Uterus (tissue), 4 donors: Measurements from ENCODE around the gene CCDC170. TPM values are rescaled to one million over a fixed set of nuclear protein-coding genes. Genes with fewer than 3 reads are reported as not detected.

Experiments used
- DNase-seq, 2 donors: peaks; one replicate each; pipeline ENCODE4 v3.0.0-alpha.2; 2019 to 2020
- H3K27ac ChIP-seq, 2 donors: fragments of 200-600 bp; sonication (generic); 1 replicate in 1 of 2; 2 replicates in 1 of 2; pipeline ENCODE4 v1.5.1; 2016 to 2018
- H3K27me3 ChIP-seq, 2 donors: fragments of 200-600 bp; sonication (generic); one replicate each; pipeline ENCODE4 v1.5.1; 2018 to 2019; ENCODE audit warnings: control low read depth in 1 of 2
- H3K36me3 ChIP-seq, 2 donors: fragments of 200-600 bp; sonication (generic); one replicate each; pipeline ENCODE4 v1.5.1; 2019; ENCODE audit warnings: control low read depth in 1 of 2
- H3K4me1 ChIP-seq, 2 donors: fragments of 200-600 bp; sonication (generic); one replicate each; pipeline ENCODE4 v1.5.1; 2018 to 2019; ENCODE audit warnings: control low read depth in 1 of 2
- H3K4me3 ChIP-seq, 2 donors: fragments of 200-600 bp; sonication (generic); 1 replicate in 1 of 2; 2 replicates in 1 of 2; pipeline ENCODE4 v1.5.1; 2018 to 2019; ENCODE audit warnings: mild to moderate bottlenecking in 1 of 2
- H3K9me3 ChIP-seq, 2 donors: fragments of 200-600 bp; sonication (generic); one replicate each; pipeline ENCODE4 v1.5.1; 2019; ENCODE audit warnings: control low read depth in 1 of 2
- CTCF ChIP-seq, 4 experiments: fragments of 200-600 bp in 2 of 4; fragments of 450-650 bp in 2 of 4; sonication (generic) in 2 of 4; IDR thresholded peaks; one replicate each; pipeline ENCODE4 v1.5.1; 2016 to 2019; ENCODE audit warnings: antibody characterized with exemption in 4 of 4, mild to moderate bottlenecking in 2 of 4, moderate library complexity in 1 of 4
- POLR2A ChIP-seq, 2 donors: fragments of 450-650 bp; IDR thresholded peaks; one replicate each; pipeline ENCODE4 v1.6.1; 2016; ENCODE audit warnings: antibody characterized with exemption in 2 of 2, mild to moderate bottlenecking in 1 of 2, moderate library complexity in 1 of 2
- intact Hi-C: fragments of 100-400 bp; cut with DNase I; formaldehyde crosslinking; loops from one replicate; pipeline ENCODE4 v1.15.1; 2023; ENCODE audit warnings: low total_unique reads
- total RNA-seq, 4 donors: library from RNA; depleted of rRNA in 3 of 4; stranded (reverse); fragments of >200 nt in 3 of 4; gene quantifications; one replicate each; pipeline versions ENCODE4 v1.1.0 to v1.2.4, GENCODE V29; 2014 to 2023
- donor health status: DM: yes; HTN: yes; CAD: no.

The CCDC170 gene
- total RNA-seq, 4 donors from 2014 or later = 0.29 to 14.2 (median 4.1) TPM

- H3K27me3 ChIP-seq = no peaks in the 10 kb centered on the region
- no peaks in the 10 kb centered on the region for H3K36me3 ChIP-seq
- peaks cover 0 to 6% of the 10 kb centered on the region in 2 donors for H3K4me1 ChIP-seq
- no peak overlapping the region for H3K27ac ChIP-seq
- TF ChIP-seq CTCF (IDR thresholded peaks at IDR 0.05) (no peak), POLR2A (IDR thresholded peaks at IDR 0.05) (no peak)
- intact Hi-C loops = no loop called here
- no peak for DNase-seq
- no peak overlapping the region for H3K4me3 ChIP-seq
- H3K9me3 ChIP-seq = no peaks in the 10 kb centered on the region
Observed at GRCh38 chr6:151550618-151551017, 56.8 kb downstream of the CCDC170 start.

GRCh38 chr6:151551223-151551857 lies 57.5 kb downstream of the CCDC170 start:
- intact Hi-C loops = no loop called here

GRCh38 chr6:151553416-151554165 lies 59.8 kb downstream of the CCDC170 start:
- H3K27ac ChIP-seq = peak overlapping the region; percentile 60 to 73
- no peaks in the 10 kb centered on the region for H3K9me3 ChIP-seq
- intact Hi-C loops = no loop called here
- no peak for TF ChIP-seq CTCF (IDR thresholded peaks at IDR 0.05)
- no peak for TF ChIP-seq POLR2A (IDR thresholded peaks at IDR 0.05)
- no peak overlapping the region for H3K4me3 ChIP-seq
- H3K27me3 ChIP-seq = no peaks in the 10 kb centered on the region
- no peaks in the 10 kb centered on the region for H3K36me3 ChIP-seq
- peaks cover 0 to 6% of the 10 kb centered on the region in 2 donors for H3K4me1 ChIP-seq
- no peak for DNase-seq

More at GRCh38 chr6:151551223-151551857, 57.5 kb downstream of the CCDC170 start:
- TF ChIP-seq POLR2A (IDR thresholded peaks at IDR 0.05) = no peak
- TF ChIP-seq CTCF (IDR thresholded peaks at IDR 0.05) = no peak
- Histone ChIP-seq H3K4me3 (no peak overlapping the region), H3K36me3 (no peaks in the 10 kb centered on the region), H3K9me3 (no peaks in the 10 kb centered on the region), H3K27me3 (no peaks in the 10 kb centered on the region), H3K27ac (no peak overlapping the region), H3K4me1 (peaks cover 0 to 6% of the 10 kb centered on the region in 2 donors)
- no peak for DNase-seq

- Histone ChIP-seq H3K4me3 (no peak overlapping the region), H3K4me1 (no peaks in the 10 kb centered on the region), H3K27me3 (no peaks in the 10 kb centered on the region), H3K27ac (no peak overlapping the region), H3K36me3 (no peaks in the 10 kb centered on the region), H3K9me3 (peaks cover 0 to 17% of the 10 kb centered on the region in 2 donors)
- DNase-seq = no peak
- TF ChIP-seq POLR2A (IDR thresholded peaks at IDR 0.05) = no peak
- TF ChIP-seq CTCF (IDR thresholded peaks at IDR 0.05) = no peak
- intact Hi-C loops = no loop called here
Observed at GRCh38 chr6:151561238-151561637, 67.4 kb downstream of the CCDC170 start.

- H3K9me3 ChIP-seq = peaks cover 0 to 17% of the 10 kb centered on the region in 2 donors
- no peaks in the 10 kb centered on the region for H3K36me3 ChIP-seq
- H3K4me1 ChIP-seq = no peaks in the 10 kb centered on the region
- no peaks in the 10 kb centered on the region for H3K27me3 ChIP-seq
- no peak overlapping the region for H3K4me3 ChIP-seq
- no peak for TF ChIP-seq CTCF (IDR thresholded peaks at IDR 0.05)
- TF ChIP-seq POLR2A (IDR thresholded peaks at IDR 0.05) = no peak
- intact Hi-C loops = loop anchor here (5.0 kb wide), 1 partner anchor 357 kb away; no protein-coding TSS in a partner anchor
- no peak overlapping the region for H3K27ac ChIP-seq
- DNase-seq = no peak
Observed at GRCh38 chr6:151564654-151565053, 70.8 kb downstream of the CCDC170 start.
